Transverse colon (tissue), 3 donors: ENCODE data around the gene FAU.

Experiments used
- EP300 ChIP-seq: sonication (generic); formaldehyde crosslinking; IDR thresholded peaks from one replicate; pipeline ENCODE4 v1.6.1; 2017; ENCODE audit warnings: antibody characterized with exemption, low read depth
- POLR2A ChIP-seq: fragments of 450-650 bp; IDR thresholded peaks from one replicate; pipeline ENCODE4 v1.6.1; 2016; ENCODE audit warnings: antibody characterized with exemption, mild to moderate bottlenecking, moderate library complexity
- TF ChIP-seq, protein P1 (sequence below), 5 experiments: fragments of 200-600 bp in 3 of 5; fragments of 450-650 bp in 2 of 5; sonication (generic) in 3 of 5; IDR thresholded peaks; 1 replicate in 2 of 5; 2 replicates in 3 of 5; pipeline ENCODE4 v1.5.1; 2016 to 2017; ENCODE audit warnings: antibody characterized with exemption in 5 of 5, inconsistent platforms in 3 of 5, mild to moderate bottlenecking in 2 of 5, moderate library complexity in 1 of 5

DNA sequence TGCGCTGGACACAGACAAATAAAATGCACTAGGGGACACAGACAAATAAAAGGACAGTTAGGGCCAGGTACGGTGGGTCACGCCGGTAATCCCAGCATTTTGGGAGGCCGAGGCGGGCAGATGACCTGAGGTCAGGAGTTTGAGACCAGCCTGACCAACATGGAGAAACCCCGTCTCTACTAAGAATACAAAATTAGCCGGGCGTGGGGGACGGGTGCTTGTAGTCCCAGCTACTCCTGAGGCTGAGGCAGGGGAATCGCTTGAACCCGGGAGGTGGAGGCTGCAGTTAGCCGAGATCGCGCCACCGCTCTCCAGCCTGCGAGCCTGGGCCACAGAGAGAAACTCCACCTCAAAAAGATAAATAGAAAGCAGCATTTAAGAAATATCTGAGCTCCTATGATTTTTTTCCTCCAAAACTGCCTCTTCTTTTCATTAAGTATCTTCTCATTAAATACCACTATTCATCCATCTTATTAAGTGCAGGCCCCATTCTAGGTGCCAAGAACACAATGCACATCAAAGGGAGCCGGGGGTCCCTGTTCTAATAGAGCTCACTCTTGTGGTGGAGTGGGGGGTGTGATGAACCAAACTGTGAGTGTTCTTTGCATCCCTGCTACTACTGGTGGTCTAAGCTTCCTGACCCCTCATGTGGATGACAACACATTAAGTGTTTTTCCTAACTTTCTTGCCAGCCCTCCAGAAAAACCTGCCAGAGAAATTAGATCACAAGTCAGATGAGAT is 3.7 kb downstream of the FAU start:
- TF ChIP-seq, protein P1, sequence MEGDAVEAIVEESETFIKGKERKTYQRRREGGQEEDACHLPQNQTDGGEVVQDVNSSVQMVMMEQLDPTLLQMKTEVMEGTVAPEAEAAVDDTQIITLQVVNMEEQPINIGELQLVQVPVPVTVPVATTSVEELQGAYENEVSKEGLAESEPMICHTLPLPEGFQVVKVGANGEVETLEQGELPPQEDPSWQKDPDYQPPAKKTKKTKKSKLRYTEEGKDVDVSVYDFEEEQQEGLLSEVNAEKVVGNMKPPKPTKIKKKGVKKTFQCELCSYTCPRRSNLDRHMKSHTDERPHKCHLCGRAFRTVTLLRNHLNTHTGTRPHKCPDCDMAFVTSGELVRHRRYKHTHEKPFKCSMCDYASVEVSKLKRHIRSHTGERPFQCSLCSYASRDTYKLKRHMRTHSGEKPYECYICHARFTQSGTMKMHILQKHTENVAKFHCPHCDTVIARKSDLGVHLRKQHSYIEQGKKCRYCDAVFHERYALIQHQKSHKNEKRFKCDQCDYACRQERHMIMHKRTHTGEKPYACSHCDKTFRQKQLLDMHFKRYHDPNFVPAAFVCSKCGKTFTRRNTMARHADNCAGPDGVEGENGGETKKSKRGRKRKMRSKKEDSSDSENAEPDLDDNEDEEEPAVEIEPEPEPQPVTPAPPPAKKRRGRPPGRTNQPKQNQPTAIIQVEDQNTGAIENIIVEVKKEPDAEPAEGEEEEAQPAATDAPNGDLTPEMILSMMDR (IDR thresholded peaks at IDR 0.05), result no peak
- TF ChIP-seq POLR2A, result no peak
- TF ChIP-seq EP300, result no peak
